ENCODE results near the gene AKAP13. TPM values are rescaled to one million over a fixed set of nuclear protein-coding genes. Genes with fewer than 3 reads are reported as not detected.

The AKAP13 gene
- total RNA-seq, 3 donors from 2014 or later: 198 to 331 (median 259) TPM

- no peak overlapping the region for H3K27ac ChIP-seq
- no peaks in the 10 kb centered on the region for H3K27me3 ChIP-seq
- H3K4me1 ChIP-seq: no peaks in the 10 kb centered on the region
- no peak overlapping the region for H3K4me3 ChIP-seq
- TF ChIP-seq POLR2A (IDR thresholded peaks at IDR 0.05): no peak
- H3K36me3 ChIP-seq: no peaks in the 10 kb centered on the region
- no peak for DNase-seq (ENCODE audit: low spot score in 2 of 2)
- no peaks in the 10 kb centered on the region for H3K9me3 ChIP-seq
- intact Hi-C loops (cut with DNase I; ENCODE audit: low total_unique reads): no loop called here
These were observed 42.9 kb downstream of the AKAP13 start for GRCh38 chr15:85423256-85423655.

- Histone ChIP-seq H3K27me3 (no peaks in the 10 kb centered on the region), H3K27ac (no peak overlapping the region), H3K4me3 (no peak overlapping the region), H3K4me1 (no peaks in the 10 kb centered on the region), H3K9me3 (no peaks in the 10 kb centered on the region), H3K36me3 (no peaks in the 10 kb centered on the region)
- intact Hi-C loops (cut with DNase I; ENCODE audit: low total_unique reads): no loop called here
- no peak for DNase-seq (ENCODE audit: low spot score in 2 of 2)
- no peak for TF ChIP-seq POLR2AphosphoS5 (IDR thresholded peaks at IDR 0.05)
- no peak for TF ChIP-seq CTCF (IDR thresholded peaks at IDR 0.05)
- TF ChIP-seq POLR2A (IDR thresholded peaks at IDR 0.05): no peak
These were observed 43.8 kb downstream of the AKAP13 start for GRCh38 chr15:85424154-85424553.

GRCh38 chr15:85426481-85426880 lies 46.1 kb downstream of the AKAP13 start:
- intact Hi-C loops (cut with DNase I; ENCODE audit: low total_unique reads): no loop called here
- Histone ChIP-seq H3K4me3 (no peak overlapping the region), H3K27ac (no peak overlapping the region), H3K36me3 (no peaks in the 10 kb centered on the region), H3K9me3 (no peaks in the 10 kb centered on the region), H3K27me3 (no peaks in the 10 kb centered on the region), H3K4me1 (no peaks in the 10 kb centered on the region)
- no peak for TF ChIP-seq CTCF (IDR thresholded peaks at IDR 0.05)
- TF ChIP-seq POLR2A (IDR thresholded peaks at IDR 0.05): no peak
- no peak for TF ChIP-seq POLR2AphosphoS5 (IDR thresholded peaks at IDR 0.05)
- DNase-seq (ENCODE audit: low spot score in 2 of 2): no peak

- Histone ChIP-seq H3K4me1 (no peaks in the 10 kb centered on the region), H3K27me3 (no peaks in the 10 kb centered on the region), H3K4me3 (no peak overlapping the region), H3K36me3 (no peaks in the 10 kb centered on the region), H3K9me3 (no peaks in the 10 kb centered on the region), H3K27ac (no peak overlapping the region)
- intact Hi-C loops (cut with DNase I; ENCODE audit: low total_unique reads): no loop called here
- TF ChIP-seq POLR2AphosphoS5 (IDR thresholded peaks at IDR 0.05) (no peak), POLR2A (IDR thresholded peaks at IDR 0.05) (no peak)
- DNase-seq (ENCODE audit: low spot score in 2 of 2): no peak
These were observed 47.1 kb downstream of the AKAP13 start for GRCh38 chr15:85427286-85428028.

- Histone ChIP-seq H3K4me1 (no peaks in the 10 kb centered on the region), H3K27ac (no peak overlapping the region), H3K4me3 (no peak overlapping the region), H3K9me3 (no peaks in the 10 kb centered on the region), H3K27me3 (no peaks in the 10 kb centered on the region), H3K36me3 (no peaks in the 10 kb centered on the region)
- intact Hi-C loops (cut with DNase I; ENCODE audit: low total_unique reads): no loop called here
- no peak for TF ChIP-seq POLR2AphosphoS5 (IDR thresholded peaks at IDR 0.05)
- TF ChIP-seq CTCF (IDR thresholded peaks at IDR 0.05): no peak
- no peak for TF ChIP-seq POLR2A (IDR thresholded peaks at IDR 0.05)
- DNase-seq (ENCODE audit: low spot score in 2 of 2): no peak
These were observed 49.1 kb downstream of the AKAP13 start for GRCh38 chr15:85429522-85429921.

GRCh38 chr15:85430406-85431204 lies 50.2 kb downstream of the AKAP13 start:
- H3K36me3 ChIP-seq: no peaks in the 10 kb centered on the region
- no peaks in the 10 kb centered on the region for H3K9me3 ChIP-seq
- TF ChIP-seq POLR2AphosphoS5 (IDR thresholded peaks at IDR 0.05) (no peak), CTCF (IDR thresholded peaks at IDR 0.05) (no peak), POLR2A (IDR thresholded peaks at IDR 0.05) (no peak)
- H3K27me3 ChIP-seq: no peaks in the 10 kb centered on the region
- DNase-seq (ENCODE audit: low spot score in 2 of 2): no peak
- H3K4me3 ChIP-seq: no peak overlapping the region
- no peak overlapping the region for H3K27ac ChIP-seq
- H3K4me1 ChIP-seq: no peaks in the 10 kb centered on the region
- intact Hi-C loops (cut with DNase I; ENCODE audit: low total_unique reads): no loop called here

Measured in breast epithelium (tissue), 4 donors.